Measurements from ENCODE around the gene GPR31.

GPR31 gene

DNA sequence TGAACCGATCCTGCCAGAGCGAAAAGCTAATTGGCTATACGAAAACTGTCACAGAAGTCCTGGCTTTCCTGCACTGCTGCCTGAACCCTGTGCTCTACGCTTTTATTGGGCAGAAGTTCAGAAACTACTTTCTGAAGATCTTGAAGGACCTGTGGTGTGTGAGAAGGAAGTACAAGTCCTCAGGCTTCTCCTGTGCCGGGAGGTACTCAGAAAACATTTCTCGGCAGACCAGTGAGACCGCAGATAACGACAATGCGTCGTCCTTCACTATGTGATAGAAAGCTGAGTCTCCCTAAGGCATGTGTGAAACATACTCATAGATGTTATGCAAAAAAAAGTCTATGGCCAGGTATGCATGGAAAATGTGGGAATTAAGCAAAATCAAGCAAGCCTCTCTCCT lies 20.7 kb downstream of the GPR31 start:
- no peak for FAIRE-seq

DNA sequence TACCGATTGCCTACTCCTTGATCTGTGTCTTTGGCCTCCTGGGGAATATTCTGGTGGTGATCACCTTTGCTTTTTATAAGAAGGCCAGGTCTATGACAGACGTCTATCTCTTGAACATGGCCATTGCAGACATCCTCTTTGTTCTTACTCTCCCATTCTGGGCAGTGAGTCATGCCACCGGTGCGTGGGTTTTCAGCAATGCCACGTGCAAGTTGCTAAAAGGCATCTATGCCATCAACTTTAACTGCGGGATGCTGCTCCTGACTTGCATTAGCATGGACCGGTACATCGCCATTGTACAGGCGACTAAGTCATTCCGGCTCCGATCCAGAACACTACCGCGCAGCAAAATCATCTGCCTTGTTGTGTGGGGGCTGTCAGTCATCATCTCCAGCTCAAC lies 21.4 kb downstream of the GPR31 start:
- FAIRE-seq, result no peak

DNA sequence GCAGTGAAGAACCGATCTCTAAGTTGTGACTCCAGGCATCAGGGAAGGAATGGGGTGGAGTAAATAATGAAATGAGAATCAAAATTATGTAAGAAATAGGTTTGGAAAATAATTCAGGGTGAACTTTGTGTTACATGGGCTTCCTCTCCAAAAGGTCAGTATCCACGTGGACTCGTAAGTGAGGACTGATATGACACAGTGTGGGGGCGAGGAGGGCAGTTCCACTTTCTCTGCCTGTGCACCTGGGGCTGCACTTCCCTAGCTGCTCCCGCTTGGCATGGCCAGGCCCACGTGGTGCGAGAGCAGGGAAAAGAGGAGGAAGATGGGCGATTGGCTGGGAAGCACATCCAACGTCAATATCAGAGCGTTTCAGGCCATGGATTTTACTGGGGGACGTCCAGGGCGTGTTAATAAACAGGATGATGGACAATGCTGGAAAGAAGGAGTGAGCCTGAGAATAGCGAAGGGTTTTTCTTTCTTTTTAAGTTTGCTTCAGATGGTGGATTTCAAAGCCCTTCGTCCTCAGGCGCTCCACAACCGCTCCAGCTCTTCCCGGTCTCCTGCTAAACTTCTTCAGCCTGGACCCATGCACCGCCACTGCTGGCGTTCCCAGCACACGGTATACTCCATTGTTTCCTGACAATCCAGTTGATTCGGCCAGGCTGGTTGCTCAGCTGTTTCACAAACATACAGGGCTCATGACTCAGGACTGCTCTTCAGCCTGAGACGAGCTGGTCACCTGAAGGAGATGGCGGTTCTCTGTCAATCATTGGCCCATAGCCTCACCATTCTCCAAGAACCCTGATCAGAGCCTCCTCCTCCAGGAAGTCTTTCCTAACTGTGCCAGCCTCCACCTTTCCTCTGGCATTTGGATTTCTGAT lies 23.1 kb downstream of the GPR31 start:
- no peak for FAIRE-seq

DNA sequence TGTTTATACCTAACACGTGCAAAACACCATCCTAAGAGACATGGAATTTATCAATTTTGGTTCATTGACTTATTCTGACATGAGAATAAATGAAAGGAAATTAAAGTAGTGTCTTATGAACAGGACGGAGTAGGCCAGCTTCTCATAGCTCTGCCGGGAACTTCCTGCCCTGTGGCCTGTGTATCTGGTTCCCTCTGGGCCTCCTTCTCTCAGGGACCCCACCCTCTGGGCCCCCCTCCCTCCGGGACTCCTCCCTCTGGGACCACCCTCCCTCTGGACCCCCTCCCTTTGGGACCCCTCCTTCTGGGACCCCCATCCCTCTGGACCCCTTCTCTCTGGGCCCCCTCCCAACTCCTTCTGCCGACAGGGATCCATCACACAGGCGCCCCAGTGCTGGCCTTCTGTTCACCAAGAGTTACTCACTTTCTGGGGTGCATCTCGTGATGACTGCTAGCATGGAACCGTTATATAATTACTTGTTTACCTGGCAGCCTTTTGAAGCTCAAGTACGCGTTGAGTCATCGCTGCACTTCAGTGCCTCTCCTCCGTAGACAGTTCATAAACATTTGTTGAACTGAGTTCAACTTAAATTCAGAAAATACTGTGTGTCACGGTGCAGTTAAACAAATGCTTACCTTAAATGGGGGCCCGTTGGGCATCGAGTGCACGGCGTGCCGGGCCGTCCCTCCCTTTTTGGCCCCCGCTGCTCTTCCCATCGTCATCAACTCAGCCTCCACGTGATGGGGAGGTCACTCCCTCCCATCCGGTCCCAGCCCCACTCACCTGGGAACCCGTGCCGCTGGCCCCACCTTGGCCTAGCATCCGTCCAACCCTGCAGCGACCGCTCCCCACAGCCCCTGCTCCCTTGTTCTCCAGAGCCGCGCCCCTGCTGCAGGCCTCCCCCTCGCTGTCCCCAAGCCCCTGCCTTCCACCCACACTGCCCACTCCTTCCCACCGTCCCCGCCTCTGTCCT lies 26.8 kb downstream of the GPR31 start:
- FAIRE-seq, result no peak

DNA sequence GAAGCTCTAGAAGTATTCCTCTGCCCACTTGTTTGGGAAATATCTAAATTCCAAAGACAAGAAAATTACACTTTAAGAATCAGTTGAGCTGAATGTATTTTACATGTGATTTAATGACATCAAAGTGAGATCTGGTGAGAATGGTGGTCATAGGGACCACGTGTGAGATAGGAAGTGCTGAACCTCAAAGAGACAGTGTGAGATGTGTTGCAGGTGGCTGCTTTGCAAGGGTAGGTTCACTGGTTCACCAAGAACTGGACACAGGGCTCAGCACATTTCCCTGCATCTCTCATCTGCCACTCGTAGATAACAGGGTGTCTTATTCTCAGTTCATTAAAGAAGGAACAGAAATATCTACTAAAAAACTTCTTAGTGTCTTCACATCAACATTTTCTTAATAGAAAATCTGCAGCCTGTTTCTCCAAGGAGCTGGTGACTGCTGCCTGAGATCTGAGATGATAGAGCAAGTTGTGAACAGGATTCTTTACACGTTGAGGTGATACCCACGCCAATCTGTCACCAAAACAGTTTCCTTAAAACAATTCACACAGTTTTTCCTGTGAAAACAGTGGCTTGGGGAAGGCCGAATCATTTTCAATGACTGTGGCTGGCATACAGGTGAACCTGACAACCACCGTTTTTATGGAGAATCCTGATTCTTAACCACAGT lies 27.6 kb downstream of the GPR31 start:
- FAIRE-seq, result no peak

DNA sequence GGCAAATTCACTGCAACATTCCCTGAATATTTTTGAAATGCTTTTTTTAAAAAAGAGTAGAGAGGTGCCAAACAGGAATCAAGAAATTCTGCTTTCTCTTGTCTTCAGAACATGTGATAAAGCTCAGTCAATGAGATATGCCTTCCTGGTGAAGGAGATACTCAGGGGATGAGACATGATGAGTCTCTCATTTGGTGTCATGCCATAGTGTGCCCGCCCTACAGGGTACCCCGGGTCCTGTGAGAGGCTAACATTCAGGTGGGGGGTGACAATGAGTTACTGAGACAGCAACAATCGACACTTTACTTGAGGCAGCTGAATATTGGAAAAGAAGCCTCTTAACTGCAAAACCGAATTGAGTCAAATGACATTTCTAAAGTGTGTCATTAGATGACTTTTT lies 28.2 kb downstream of the GPR31 start:
- no peak for FAIRE-seq

DNA sequence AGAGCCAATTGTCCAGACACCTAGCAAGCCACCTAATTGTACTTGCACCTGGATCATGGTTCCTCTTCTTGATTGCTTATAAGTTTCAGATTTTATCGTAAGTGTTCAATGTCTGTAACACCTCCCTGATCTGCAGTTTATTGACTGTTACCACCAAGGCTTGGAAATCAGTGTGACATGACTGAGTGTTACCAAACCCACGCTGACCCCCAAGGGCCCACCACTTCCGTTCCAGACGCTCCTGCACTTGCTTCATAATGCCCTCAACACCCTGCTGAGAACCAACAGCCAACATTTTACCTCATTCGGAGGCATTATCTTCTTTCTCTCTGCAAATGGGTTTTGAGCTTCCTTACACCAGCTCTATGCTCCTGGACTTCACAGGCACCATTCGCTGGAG lies 28.6 kb downstream of the GPR31 start:
- no peak for FAIRE-seq

DNA sequence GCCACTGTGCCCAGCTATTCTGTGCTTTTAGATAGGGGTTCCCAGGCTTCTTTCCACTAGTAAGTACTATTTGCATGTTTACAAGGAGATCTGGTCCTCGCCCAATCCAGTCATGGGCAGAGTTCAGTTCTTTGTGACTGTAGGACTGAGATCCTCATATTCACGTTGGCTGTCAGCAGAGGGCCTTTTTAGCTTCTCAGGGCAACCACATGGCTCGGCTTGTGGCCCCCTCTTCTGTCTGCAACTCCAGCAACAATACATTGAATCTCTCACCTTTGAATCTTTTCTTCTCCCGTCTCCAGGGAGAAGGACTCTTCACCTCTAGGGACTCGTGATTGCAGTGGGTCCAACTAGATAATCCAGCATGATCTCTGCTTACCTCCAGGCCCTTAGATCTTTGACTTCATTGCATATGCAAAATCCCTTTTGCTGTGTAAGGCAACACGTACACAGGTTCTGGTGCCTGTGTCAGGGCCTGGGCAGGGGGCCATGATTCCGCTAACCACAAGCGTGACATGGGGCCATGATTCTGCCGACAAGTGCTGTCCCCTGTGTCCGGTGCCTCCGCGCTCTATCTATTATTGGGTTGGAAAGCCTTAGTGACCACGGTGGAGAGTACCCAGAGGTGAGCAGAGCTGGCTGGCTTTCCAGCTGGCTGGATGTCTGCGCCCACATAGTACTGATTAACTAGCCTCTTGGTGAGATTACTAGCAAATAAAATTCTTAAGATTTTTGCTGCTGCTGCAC lies 29.8 kb downstream of the GPR31 start:
- no peak for FAIRE-seq

DNA sequence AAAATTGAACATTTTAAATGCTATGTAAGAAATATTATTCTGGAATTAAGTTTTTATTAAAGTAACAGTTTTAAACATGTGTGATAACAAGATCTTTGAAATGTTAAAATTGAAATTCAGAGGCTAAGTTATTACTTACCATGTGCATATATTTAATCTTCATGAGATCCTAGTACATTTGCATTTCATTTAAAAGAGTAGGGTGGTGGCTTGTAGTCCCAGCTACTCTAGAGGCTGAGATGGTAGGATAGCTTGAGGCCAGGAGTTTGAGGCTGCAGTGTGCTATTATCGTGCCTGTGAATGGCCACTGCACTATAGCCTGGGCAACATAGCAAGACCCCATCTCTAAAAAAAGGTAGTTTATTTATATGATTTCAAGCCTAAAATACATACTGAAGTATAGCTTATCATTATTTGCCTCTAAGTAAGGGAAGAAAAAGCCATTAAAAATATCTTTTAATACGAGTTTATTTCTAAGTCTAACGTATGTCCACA lies 31.9 kb downstream of the GPR31 start:
- FAIRE-seq, result no peak

DNA sequence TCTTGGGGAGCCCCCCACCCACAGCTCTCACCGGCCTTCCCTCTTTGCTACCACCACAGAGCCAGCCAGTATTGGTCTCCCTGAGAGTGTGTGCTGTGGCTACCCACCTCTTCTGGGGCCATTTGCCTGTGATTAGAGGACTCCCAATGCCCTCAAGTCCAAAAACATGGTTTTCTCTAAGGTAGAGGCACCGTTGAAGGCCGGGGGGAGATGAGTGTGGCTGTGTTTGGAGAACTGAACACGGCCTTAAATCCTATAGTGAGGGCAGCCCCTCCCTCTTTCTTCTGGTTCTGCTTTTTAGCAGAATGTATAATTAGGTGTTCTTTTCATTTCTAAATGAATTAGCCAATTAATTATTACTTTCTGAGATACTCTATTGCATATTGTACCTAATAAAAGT lies 32.4 kb downstream of the GPR31 start:
- FAIRE-seq, result no peak

DNA sequence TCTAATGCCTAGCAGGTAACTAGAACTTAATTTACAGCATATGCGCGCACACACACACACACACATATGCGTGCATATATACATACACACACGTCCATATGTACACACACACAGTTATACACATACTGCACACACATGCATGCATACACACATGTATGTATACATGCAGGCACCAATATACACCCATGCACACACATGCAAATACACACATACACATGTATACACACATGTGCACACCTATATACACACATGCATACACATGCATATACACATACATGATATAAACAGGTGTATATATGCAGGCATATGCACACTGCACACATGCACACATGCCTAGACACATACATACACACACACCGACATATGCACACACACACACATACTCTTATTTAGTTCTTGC lies 33.0 kb downstream of the GPR31 start:
- FAIRE-seq, result no peak

DNA sequence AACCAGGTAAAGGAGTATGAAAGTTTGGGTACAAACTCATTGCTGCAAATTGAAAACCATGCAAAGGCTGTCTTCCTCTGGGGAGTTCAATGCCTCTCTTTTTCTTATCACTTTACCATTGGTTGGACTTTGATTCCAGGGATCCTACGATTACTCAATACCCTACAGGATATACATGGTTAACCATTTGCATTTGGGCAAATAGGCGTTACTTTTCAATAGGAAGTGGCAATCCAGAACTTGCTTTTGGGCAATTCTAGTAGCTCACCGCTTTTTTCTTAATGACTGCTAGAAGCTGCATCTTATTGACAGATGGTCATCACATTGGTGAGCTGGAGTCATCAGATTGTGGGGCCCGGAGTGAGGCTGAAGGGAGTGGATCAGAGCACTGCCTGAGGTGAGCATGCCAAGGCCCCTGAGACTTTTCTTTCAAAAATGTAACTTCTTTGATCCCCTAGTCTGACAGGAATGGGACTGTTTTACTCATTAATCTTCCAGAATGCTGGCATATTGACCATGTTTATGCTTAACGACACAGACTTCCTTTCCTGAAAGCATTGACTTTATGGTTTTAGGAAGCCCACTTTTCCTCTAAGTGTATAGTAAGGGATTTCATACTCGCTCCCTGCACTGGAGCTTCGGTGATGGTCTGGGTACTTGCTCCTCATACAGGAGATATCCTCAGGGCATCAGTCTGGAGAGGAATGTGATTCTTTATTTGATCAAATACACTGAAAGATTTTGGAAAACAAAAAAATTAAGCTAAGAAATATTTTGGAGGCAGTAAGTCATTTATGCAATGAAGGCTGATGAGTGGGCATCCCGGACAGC lies 34.7 kb downstream of the GPR31 start, which contains the start of gene CCR6:
CCR6 (plus strand) TSS at position 270 of the 831 bp plus-strand sequence. CDS start 13,039 bp downstream, outside the sequence.
- FAIRE-seq, result no peak

DNA sequence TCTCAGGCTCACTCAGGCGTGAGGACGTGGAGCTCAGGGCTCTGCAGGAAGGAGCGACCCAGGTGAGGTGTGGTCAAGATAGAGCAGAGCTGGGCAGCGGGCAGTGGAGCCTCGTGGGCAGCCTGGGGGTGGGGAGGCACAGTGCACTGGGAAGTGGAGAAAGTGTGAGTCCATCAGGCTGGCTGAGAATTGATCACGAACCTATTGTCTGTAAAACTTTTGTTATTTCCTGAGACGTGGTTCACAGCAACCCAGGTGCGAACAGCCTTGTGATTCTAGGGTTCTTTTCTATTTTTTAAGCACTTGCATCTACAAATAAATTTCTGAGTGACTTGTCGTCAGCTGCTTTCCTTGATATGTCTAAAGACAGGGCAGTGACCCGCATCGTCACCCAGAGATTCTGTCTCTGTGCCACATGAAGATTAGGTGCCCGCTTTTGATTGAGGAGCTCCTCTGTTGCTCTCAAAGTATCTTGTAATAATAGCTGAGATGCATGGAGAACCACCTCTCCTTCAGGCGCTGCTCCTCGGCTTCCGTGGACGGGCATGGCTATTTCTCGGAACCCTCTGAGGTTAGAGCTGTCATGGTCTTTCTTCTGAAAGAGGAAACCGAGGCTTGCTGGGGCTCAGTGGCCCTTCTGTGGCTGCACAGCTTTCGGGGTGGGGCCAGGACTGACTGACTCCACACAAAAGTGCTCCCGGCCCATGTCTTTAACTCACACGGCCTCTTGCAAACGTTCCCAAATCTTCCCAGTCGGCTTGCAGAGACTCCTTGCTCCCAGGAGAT lies 35.5 kb downstream of the GPR31 start:
- FAIRE-seq, result no peak

DNA sequence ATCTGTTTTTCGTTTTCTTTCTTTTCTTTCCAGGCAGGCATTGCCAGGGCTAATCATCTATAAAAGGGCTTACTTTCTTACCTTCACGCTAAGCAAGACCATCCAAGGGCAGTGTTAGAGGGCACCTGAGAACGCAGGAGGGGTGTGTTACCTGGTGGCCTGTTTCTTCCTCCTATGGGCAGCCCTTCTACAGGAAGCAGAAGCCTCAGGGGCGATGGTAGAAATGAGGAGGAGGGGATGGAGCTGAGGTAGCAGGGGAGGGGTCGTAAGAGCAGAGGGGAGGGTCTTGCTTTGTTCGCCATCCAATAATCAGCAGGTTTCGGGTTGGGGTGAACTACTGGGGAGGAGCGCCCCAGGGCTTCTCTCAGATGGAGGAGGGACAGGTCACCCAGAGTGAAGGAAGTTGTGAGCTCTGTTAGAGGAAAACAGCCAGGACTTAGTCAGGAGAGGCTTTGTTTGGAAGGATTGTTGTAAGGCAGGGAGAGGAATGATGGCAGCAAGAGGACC lies 36.4 kb downstream of the GPR31 start:
- FAIRE-seq, result no peak

DNA sequence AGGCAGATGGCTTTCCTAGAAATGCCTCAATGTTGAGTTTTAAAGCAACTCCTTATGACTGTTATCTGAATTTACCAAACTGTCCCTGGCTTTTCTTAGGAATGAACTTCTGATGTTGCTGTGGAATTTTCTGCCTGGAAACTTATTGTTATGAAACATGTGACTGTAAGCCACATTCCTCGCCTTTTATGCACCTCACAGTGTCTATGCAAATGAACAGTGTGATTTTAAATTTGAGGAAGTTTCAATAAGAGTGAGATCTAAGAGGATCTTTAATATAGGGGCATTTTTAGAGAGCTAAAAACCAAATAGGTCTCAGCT lies 37.2 kb downstream of the GPR31 start:
- no peak for FAIRE-seq

DNA sequence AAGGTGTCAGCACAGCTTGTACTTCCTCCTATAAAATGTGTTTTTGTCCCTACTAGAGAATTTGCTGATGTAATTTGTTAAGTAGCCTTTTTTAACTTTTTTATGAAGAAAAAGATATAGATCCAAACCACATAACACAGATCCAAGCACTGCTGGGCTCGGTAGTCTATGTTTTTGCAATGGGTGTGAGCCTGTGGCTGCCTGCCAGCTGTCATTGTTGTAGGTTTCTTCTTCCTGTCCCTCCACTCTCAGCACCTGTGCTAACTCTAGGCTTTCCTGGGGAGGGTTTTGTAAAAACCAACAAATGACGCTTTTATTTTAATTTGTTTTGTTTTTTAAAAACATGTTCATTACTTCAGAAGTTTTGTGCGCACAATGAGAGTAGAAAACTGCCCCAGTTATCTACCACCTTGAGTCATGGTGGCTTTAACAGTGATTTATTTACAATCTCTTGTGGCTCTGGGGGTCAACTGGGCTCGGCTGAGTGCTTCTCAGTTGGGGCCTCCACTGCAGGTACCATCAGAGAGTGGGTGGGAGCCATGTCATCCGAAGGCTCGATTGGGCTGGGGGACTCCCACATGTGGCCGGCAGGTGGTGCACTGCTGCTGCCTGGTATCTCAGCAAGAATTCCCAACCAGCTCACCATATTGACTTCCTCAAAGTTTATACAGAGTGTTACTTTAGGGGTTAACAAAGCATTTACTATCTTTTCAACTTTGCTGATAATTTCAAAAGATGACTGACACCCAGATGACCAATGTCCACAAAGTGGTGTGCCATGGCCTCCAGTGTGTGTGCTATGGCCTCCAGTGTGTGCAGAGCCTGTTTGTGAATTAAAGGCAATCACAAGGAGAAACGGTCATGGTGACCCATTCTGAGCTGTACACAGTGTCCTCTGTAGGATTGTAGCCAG lies 37.9 kb downstream of the GPR31 start:
- no peak for FAIRE-seq

DNA sequence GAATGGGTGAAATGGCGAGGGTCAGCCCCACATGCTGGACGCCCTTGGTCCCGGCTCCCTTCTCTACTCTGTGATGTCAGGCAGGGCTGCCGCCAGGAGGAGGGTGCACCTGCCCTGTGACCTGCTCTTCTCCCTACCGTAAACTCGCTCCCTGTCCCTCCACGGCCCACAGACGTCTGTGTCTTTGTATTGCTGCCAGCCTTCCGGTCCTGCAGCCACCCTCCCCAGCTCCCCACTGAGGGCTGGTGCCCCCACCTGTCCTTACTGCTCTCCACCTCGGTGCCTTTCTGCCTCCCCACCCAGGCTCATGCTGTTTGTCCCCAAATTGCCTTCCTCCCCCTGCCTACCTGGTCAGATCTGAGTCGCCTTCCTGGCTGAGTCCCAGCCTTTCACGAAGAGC lies 38.9 kb downstream of the GPR31 start:
- no peak for FAIRE-seq

DNA sequence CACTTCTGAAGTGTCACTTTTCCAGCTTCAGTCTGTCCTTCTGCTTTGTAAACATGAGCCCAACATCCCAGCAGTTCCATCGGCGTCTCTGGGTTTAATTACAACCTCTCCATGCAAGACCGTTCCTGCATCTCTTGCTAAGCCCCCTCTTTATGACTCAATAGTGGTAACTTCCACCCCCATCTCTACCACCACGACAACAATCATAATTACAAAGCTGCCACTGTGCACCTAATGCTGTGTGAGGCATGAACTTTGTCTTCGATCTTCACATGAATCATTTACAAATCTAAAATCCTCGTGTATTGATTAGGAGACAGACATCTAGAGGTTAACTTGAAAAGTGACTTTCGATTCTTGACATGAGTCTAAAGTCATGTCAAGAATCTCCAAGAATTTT lies 39.8 kb downstream of the GPR31 start:
- no peak for FAIRE-seq

DNA sequence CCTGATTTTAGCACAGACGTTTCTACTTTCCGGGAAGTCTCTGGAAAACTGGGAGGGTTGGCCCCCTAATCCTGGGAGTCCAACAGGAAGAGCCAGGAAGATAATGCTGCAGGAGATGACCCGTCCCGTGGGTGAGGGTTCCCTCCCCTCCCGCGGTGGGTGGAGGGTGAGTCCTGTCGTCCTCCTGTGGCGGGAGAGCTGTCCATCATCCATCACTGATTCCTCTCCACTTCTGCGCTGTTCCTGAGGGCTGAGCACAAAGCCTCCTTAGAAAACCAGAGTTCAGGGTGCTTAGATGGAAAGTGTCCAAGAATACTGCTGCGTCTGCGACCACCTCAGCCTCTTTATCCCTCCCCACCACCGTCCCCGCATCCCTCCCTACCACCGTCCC lies 40.9 kb downstream of the GPR31 start:
- FAIRE-seq, result no peak

All from colon (tissue), 2 donors.